SK-N-SH treated with all-trans-retinoic acid at 6 μM for 48 hours (cell line): Measurements from ENCODE around the gene IL22RA2.

Source experiments
- ATAC-seq: fragments of 200-7000 bp; cut with Tn5 transposase; 3 replicates; pipeline ENCODE4 v1.9.1; 2020; ENCODE audit warnings: mild to moderate bottlenecking, moderate library complexity
- ARNTL ChIP-seq: fragments of 450-650 bp; formaldehyde crosslinking; IDR thresholded peaks from 2 replicates; pipeline ENCODE4 v1.5.0; 2020; ENCODE audit warnings: low read depth, mild to moderate bottlenecking, moderate library complexity, borderline replicate concordance
- BACH2 ChIP-seq: fragments of 250-450 bp; sonication (Bioruptor Pico); IDR thresholded peaks from 2 replicates; pipeline ENCODE4 v1.9.0; 2021; ENCODE audit warnings: mild to moderate bottlenecking, borderline replicate concordance
- CSDC2 ChIP-seq: fragments of 250-450 bp; sonication (Bioruptor Pico); IDR thresholded peaks from 2 replicates; pipeline ENCODE4 v1.5.0; 2020; ENCODE audit warnings: mild to moderate bottlenecking, moderate library complexity
- ESRRG ChIP-seq: fragments of 250-450 bp; sonication (Bioruptor Pico); IDR thresholded peaks from 2 replicates; pipeline ENCODE4 v1.6.1; 2021; ENCODE audit warnings: mild to moderate bottlenecking
- ISL1 ChIP-seq: fragments of 250-450 bp; sonication (Bioruptor Pico); IDR thresholded peaks from 2 replicates; pipeline ENCODE4 v2.1.2; 2022; ENCODE audit warnings: mild to moderate bottlenecking, moderate library complexity
- OSR1 ChIP-seq: fragments of 250-450 bp; sonication (Bioruptor Pico); IDR thresholded peaks from 2 replicates; pipeline ENCODE4 v1.8.0; 2022; ENCODE audit warnings: moderate library complexity, mild to moderate bottlenecking, inconsistent platforms
- PPARA ChIP-seq: fragments of 250-450 bp; sonication (Bioruptor Pico); IDR thresholded peaks from 2 replicates; pipeline ENCODE4 v1.5.0; 2020; ENCODE audit warnings: mild to moderate bottlenecking, borderline replicate concordance
- RARB ChIP-seq: fragments of 250-450 bp; sonication (Bioruptor Pico); IDR thresholded peaks from 2 replicates; pipeline ENCODE4 v1.8.0; 2021; ENCODE audit warnings: mild to moderate bottlenecking, moderate library complexity
- TCF4 ChIP-seq: fragments of 250-450 bp; sonication (Bioruptor Pico); IDR thresholded peaks from 2 replicates; pipeline ENCODE4 v1.8.0; 2021; ENCODE audit warnings: mild to moderate bottlenecking, moderate library complexity, borderline replicate concordance
- TOX ChIP-seq: fragments of 250-450 bp; sonication (Bioruptor Pico); IDR thresholded peaks from 2 replicates; pipeline ENCODE4 v1.8.0; 2021; ENCODE audit warnings: mild to moderate bottlenecking, moderate library complexity, borderline replicate concordance
- ZC3H10 ChIP-seq: fragments of 250-450 bp; sonication (Bioruptor Pico); IDR thresholded peaks from 2 replicates; pipeline ENCODE4 v1.5.1; 2021; ENCODE audit warnings: mild to moderate bottlenecking, moderate library complexity
- ZFP30 ChIP-seq: fragments of 450-650 bp; formaldehyde crosslinking; IDR thresholded peaks from 2 replicates; pipeline ENCODE4 v1.5.0; 2022; ENCODE audit warnings: mild to moderate bottlenecking, moderate library complexity
- ZNF565 ChIP-seq: fragments of 450-650 bp; formaldehyde crosslinking; conservative IDR thresholded peaks from 2 replicates; pipeline ENCODE4 v1.5.0; 2020; ENCODE audit warnings: low read depth, mild to moderate bottlenecking, moderate library complexity
- ZNF70 ChIP-seq: fragments of 450-650 bp; formaldehyde crosslinking; IDR thresholded peaks from 2 replicates; pipeline ENCODE4 v1.5.0; 2020; ENCODE audit warnings: mild to moderate bottlenecking, moderate library complexity
- ZNF8 ChIP-seq: fragments of 450-650 bp; formaldehyde crosslinking; IDR thresholded peaks from 2 replicates; pipeline ENCODE4 v1.5.0; 2020; ENCODE audit warnings: mild to moderate bottlenecking, moderate library complexity
- TF ChIP-seq, protein P1 (sequence below): fragments of 250-450 bp; sonication (Bioruptor Pico); IDR thresholded peaks from 2 replicates; pipeline ENCODE4 v1.5.0; 2020; ENCODE audit warnings: mild to moderate bottlenecking, moderate library complexity
- TF ChIP-seq, protein P2 (sequence below): fragments of 250-450 bp; sonication (Bioruptor Pico); IDR thresholded peaks from 2 replicates; pipeline ENCODE4 v1.8.0; 2020; ENCODE audit warnings: mild to moderate bottlenecking, moderate library complexity, borderline replicate concordance
- TF ChIP-seq, protein P3 (sequence below): fragments of 250-450 bp; sonication (Bioruptor Pico); IDR thresholded peaks from 2 replicates; pipeline ENCODE4 v1.5.1; 2021; ENCODE audit warnings: mild to moderate bottlenecking, moderate library complexity
- TF ChIP-seq, protein P4 (sequence below): fragments of 250-450 bp; sonication (Bioruptor Pico); IDR thresholded peaks from 2 replicates; pipeline ENCODE4 v1.5.1; 2020; ENCODE audit warnings: low read depth, mild to moderate bottlenecking, moderate library complexity

IL22RA2 gene

DNA sequence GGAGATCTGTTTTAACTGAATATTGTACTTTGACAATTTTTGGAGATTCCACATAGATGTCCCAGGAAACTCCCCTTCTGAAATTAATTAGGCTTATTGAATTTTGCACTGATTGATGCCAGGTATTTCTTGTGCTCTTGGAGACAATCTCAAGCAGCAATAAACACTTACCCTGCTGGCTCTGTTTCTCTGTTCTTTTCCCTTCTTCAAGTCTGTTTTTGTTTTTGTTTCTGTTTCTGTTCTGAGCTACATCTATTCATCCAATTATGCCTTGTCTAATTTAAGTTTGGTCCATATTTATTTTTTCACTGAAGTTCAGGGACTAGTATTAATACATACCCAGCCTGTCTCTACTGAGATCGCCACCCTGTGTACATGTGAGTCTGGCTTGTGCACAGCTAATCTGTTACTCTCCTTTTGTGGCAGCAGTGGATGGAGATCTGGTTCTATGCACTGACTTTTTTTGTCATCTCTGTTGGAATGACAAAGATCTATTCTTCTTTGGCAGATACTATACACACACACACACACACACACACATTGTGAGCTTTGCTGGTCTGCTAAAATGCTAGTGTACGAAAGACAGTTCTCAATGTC lies 51.9 kb downstream of the IL22RA2 start:
- no peak for TF ChIP-seq ZNF565 (CRISPR knock-in tag)
- TF ChIP-seq, protein P1, sequence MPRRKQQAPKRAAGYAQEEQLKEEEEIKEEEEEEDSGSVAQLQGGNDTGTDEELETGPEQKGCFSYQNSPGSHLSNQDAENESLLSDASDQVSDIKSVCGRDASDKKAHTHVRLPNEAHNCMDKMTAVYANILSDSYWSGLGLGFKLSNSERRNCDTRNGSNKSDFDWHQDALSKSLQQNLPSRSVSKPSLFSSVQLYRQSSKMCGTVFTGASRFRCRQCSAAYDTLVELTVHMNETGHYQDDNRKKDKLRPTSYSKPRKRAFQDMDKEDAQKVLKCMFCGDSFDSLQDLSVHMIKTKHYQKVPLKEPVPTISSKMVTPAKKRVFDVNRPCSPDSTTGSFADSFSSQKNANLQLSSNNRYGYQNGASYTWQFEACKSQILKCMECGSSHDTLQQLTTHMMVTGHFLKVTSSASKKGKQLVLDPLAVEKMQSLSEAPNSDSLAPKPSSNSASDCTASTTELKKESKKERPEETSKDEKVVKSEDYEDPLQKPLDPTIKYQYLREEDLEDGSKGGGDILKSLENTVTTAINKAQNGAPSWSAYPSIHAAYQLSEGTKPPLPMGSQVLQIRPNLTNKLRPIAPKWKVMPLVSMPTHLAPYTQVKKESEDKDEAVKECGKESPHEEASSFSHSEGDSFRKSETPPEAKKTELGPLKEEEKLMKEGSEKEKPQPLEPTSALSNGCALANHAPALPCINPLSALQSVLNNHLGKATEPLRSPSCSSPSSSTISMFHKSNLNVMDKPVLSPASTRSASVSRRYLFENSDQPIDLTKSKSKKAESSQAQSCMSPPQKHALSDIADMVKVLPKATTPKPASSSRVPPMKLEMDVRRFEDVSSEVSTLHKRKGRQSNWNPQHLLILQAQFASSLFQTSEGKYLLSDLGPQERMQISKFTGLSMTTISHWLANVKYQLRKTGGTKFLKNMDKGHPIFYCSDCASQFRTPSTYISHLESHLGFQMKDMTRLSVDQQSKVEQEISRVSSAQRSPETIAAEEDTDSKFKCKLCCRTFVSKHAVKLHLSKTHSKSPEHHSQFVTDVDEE (CRISPR knock-in tag), result no peak
- TF ChIP-seq ZNF70 (CRISPR knock-in tag), result no peak
- TF ChIP-seq, protein P2, sequence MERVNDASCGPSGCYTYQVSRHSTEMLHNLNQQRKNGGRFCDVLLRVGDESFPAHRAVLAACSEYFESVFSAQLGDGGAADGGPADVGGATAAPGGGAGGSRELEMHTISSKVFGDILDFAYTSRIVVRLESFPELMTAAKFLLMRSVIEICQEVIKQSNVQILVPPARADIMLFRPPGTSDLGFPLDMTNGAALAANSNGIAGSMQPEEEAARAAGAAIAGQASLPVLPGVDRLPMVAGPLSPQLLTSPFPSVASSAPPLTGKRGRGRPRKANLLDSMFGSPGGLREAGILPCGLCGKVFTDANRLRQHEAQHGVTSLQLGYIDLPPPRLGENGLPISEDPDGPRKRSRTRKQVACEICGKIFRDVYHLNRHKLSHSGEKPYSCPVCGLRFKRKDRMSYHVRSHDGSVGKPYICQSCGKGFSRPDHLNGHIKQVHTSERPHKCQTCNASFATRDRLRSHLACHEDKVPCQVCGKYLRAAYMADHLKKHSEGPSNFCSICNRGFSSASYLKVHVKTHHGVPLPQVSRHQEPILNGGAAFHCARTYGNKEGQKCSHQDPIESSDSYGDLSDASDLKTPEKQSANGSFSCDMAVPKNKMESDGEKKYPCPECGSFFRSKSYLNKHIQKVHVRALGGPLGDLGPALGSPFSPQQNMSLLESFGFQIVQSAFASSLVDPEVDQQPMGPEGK (CRISPR knock-in tag), result no peak
- TF ChIP-seq, protein P3, sequence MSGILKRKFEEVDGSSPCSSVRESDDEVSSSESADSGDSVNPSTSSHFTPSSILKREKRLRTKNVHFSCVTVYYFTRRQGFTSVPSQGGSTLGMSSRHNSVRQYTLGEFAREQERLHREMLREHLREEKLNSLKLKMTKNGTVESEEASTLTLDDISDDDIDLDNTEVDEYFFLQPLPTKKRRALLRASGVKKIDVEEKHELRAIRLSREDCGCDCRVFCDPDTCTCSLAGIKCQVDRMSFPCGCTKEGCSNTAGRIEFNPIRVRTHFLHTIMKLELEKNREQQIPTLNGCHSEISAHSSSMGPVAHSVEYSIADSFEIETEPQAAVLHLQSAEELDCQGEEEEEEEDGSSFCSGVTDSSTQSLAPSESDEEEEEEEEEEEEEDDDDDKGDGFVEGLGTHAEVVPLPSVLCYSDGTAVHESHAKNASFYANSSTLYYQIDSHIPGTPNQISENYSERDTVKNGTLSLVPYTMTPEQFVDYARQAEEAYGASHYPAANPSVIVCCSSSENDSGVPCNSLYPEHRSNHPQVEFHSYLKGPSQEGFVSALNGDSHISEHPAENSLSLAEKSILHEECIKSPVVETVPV, result no peak
- no peak for TF ChIP-seq BACH2
- TF ChIP-seq, protein P4, sequence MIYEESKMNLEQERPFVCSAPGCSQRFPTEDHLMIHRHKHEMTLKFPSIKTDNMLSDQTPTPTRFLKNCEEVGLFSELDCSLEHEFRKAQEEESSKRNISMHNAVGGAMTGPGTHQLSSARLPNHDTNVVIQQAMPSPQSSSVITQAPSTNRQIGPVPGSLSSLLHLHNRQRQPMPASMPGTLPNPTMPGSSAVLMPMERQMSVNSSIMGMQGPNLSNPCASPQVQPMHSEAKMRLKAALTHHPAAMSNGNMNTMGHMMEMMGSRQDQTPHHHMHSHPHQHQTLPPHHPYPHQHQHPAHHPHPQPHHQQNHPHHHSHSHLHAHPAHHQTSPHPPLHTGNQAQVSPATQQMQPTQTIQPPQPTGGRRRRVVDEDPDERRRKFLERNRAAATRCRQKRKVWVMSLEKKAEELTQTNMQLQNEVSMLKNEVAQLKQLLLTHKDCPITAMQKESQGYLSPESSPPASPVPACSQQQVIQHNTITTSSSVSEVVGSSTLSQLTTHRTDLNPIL (CRISPR knock-in tag), result no peak
- no peak for TF ChIP-seq ESRRG (CRISPR knock-in tag)
- TF ChIP-seq ISL1 (CRISPR knock-in tag), result no peak
- TF ChIP-seq CSDC2 (CRISPR knock-in tag), result no peak

DNA sequence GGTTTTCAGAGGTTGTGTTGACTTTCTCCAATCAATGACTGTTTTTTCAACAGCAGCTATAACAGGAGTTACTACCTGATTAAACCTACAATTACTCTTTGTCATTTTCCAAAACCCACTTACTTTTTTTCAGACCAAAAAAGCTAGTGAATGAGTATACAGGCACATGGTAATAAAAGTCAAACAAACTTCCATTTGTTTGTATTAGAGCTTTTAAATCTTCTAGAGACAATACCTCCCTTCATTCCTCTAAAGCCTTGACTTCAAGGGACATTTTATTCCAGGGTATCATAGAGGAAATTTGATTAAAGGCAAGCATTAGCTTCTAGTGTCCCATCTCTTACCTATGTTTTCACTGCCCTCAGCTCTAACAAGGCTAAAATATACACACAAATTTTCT lies 52.7 kb downstream of the IL22RA2 start:
- no peak for ATAC-seq
- TF ChIP-seq, protein P4 (CRISPR knock-in tag), result no peak
- TF ChIP-seq ARNTL (CRISPR knock-in tag) (no peak), OSR1 (no peak), BACH2 (no peak), ZFP30 (CRISPR knock-in tag) (no peak)

More for the DNA sequence above, 51.9 kb downstream of the IL22RA2 start:
- no peak for ATAC-seq

DNA sequence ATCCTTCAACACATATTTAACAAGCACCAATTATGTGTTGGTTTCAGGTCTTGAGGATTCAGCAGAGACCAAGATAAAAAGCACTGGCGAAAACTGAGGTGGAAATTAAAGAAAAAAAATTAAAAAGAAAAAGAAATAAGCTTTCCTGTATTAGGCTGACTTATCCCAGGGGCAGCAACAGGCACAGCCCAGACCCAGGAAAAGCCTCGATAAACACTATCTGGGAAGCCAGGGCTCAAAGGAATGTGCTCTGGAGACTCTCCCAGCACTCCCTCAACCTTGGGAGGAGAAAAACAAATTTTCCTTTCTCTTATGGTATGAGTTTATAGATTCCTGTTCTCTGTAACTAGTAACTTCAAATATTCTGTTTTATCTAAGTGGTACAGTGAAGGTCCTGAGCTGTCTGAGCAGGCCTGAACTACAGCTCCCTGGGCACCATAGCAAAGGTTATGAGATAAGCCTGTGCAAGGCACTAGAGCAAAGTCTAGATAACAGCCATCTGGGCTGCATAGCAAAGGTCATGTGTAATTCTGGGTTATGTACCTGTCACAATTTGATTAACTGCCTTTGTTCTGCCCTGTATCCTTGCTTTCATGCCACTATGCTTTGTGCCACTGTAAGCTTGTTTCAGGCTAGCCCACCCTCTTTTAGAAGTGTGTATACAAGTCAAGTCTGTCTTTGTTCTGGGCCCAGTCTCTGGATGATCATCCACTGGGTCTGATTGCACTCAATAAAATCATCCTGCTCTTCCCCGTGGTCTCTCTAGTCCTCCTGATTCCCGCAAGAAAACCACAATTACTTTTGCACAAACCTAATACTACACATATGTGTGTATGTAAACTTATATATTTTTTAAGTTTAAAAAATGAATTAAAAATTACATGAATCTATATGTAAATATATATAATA lies 54.0 kb downstream of the IL22RA2 start:
- ATAC-seq, result no peak
- no peak for TF ChIP-seq ZC3H10 (CRISPR knock-in tag)
- TF ChIP-seq PPARA (CRISPR knock-in tag), result no peak
- no peak for TF ChIP-seq ESRRG (CRISPR knock-in tag)
- TF ChIP-seq, protein P4 (CRISPR knock-in tag), result no peak
- no peak for TF ChIP-seq OSR1
- no peak for TF ChIP-seq CSDC2 (CRISPR knock-in tag)
- TF ChIP-seq ZNF70 (CRISPR knock-in tag), result no peak
- no peak for TF ChIP-seq ARNTL (CRISPR knock-in tag)
- TF ChIP-seq BACH2, result no peak
- no peak for TF ChIP-seq TCF4 (CRISPR knock-in tag)
- TF ChIP-seq, protein P1 (CRISPR knock-in tag), result no peak
- no peak for TF ChIP-seq ISL1 (CRISPR knock-in tag)
- TF ChIP-seq, protein P2 (CRISPR knock-in tag), result no peak
- TF ChIP-seq TOX (CRISPR knock-in tag), result no peak
- TF ChIP-seq RARB (CRISPR knock-in tag), result no peak
- TF ChIP-seq ZNF8 (CRISPR knock-in tag), result no peak
- no peak for TF ChIP-seq ZFP30 (CRISPR knock-in tag)
